ENCODE measurements around the gene CCL27.

The CCL27 gene

GRCh38 chr9:34629491-34629808 lies 33.0 kb downstream of the CCL27 start:
- ATAC-seq (ENCODE audit: low read depth) (no peak), DNase-seq (ENCODE audit: low spot score) (no peak)
- peaks cover under 1% of the 10 kb centered on the region; the same call in 1 of the 2 replicates for H3K36me3 ChIP-seq (ENCODE audit: low read depth)
- peaks cover 50% of the 10 kb centered on the region for H3K27me3 ChIP-seq (ENCODE audit: insufficient read depth, poor library complexity, severe bottlenecking)
- no peak overlapping the region for H3K4me3 ChIP-seq (ENCODE audit: severe bottlenecking)
- TF ChIP-seq CTCF (IDR thresholded peaks at IDR 0.05; ENCODE audit: poor library complexity, severe bottlenecking) = no peak
- no peaks in the 10 kb centered on the region for H3K9me3 ChIP-seq (ENCODE audit: severe bottlenecking)
- no peak overlapping the region for H3K27ac ChIP-seq (ENCODE audit: poor library complexity, severe bottlenecking)
- H3K4me1 ChIP-seq (ENCODE audit: insufficient read depth, poor library complexity, severe bottlenecking) = peaks cover 2% of the 10 kb centered on the region

- DNase-seq (ENCODE audit: low spot score) = no peak
- H3K27me3 ChIP-seq (ENCODE audit: insufficient read depth, poor library complexity, severe bottlenecking) = peaks cover 53% of the 10 kb centered on the region
- no peaks in the 10 kb centered on the region for H3K36me3 ChIP-seq (ENCODE audit: low read depth)
Measured at GRCh38 chr9:34628656-34629490, 33.6 kb downstream of the CCL27 start, which contains the start of gene ARID3C. Gene ARID3C, minus strand, starts transcription at chr9:34629066. Its CDS starts 1,052 bp downstream, at chr9:34628014.

GRCh38 chr9:34627716-34628655 lies 34.5 kb downstream of the CCL27 start:
- peak overlapping the region; percentile 20 for H3K4me3 ChIP-seq (ENCODE audit: severe bottlenecking)
- DNase-seq (ENCODE audit: low spot score) = no peak
- no peaks in the 10 kb centered on the region for H3K36me3 ChIP-seq (ENCODE audit: low read depth)
- no peak for ATAC-seq (ENCODE audit: low read depth)
- H3K9me3 ChIP-seq (ENCODE audit: severe bottlenecking) = no peaks in the 10 kb centered on the region
- TF ChIP-seq CTCF (IDR thresholded peaks at IDR 0.05; ENCODE audit: poor library complexity, severe bottlenecking) = no peak
- peaks cover 2% of the 10 kb centered on the region for H3K4me1 ChIP-seq (ENCODE audit: insufficient read depth, poor library complexity, severe bottlenecking)
- H3K27ac ChIP-seq (ENCODE audit: poor library complexity, severe bottlenecking) = no peak overlapping the region
- H3K27me3 ChIP-seq (ENCODE audit: insufficient read depth, poor library complexity, severe bottlenecking) = peaks cover 54% of the 10 kb centered on the region

More at GRCh38 chr9:34628656-34629490, 33.6 kb downstream of the CCL27 start, which contains the start of gene ARID3C:
- no peak for TF ChIP-seq CTCF (IDR thresholded peaks at IDR 0.05; ENCODE audit: poor library complexity, severe bottlenecking)
- H3K27ac ChIP-seq (ENCODE audit: poor library complexity, severe bottlenecking) = no peak within 1 kb of the TSS
- H3K4me3 ChIP-seq (ENCODE audit: severe bottlenecking) = peak within 1 kb of the TSS; percentile 20
- no peaks in the 10 kb centered on the region for H3K9me3 ChIP-seq (ENCODE audit: severe bottlenecking)
- peak; percentile 79 for ATAC-seq (ENCODE audit: low read depth)
- H3K4me1 ChIP-seq (ENCODE audit: insufficient read depth, poor library complexity, severe bottlenecking) = peaks cover 2% of the 10 kb centered on the region

- DNase-seq (ENCODE audit: low spot score) (no peak), ATAC-seq (ENCODE audit: low read depth) (no peak)
- Histone ChIP-seq H3K27ac (ENCODE audit: poor library complexity, severe bottlenecking) (no peak overlapping the region), H3K36me3 (ENCODE audit: low read depth) (no peaks in the 10 kb centered on the region), H3K4me3 (ENCODE audit: severe bottlenecking) (no peak overlapping the region), H3K9me3 (ENCODE audit: severe bottlenecking) (no peaks in the 10 kb centered on the region), H3K27me3 (ENCODE audit: insufficient read depth, poor library complexity, severe bottlenecking) (peaks cover 51% of the 10 kb centered on the region), H3K4me1 (ENCODE audit: insufficient read depth, poor library complexity, severe bottlenecking) (peaks cover 2% of the 10 kb centered on the region)
- TF ChIP-seq CTCF (IDR thresholded peaks at IDR 0.05; ENCODE audit: poor library complexity, severe bottlenecking) = no peak
Measured at GRCh38 chr9:34625186-34625486, 37.3 kb downstream of the CCL27 start.

Data from RWPE2 (cell line).